ENCODE results near the gene DBNL. TPM values are rescaled to one million over a fixed set of nuclear protein-coding genes. Genes with fewer than 3 reads are reported as not detected.
A peak's percentile ranks its signal among the peaks of the same experiment; 100 is the strongest.

DBNL gene
- total RNA-seq, 1 donor from 2014 or later, result 85.0 TPM

GRCh38 chr7:44067064-44067951, 22.8 kb downstream of the DBNL start:
- Histone ChIP-seq H3K4me3 (ENCODE audit: insufficient read depth, low read depth, low read length) (no peak overlapping the region), H3K79me2 (ENCODE audit: insufficient read depth, low read length) (no peaks in the 10 kb centered on the region), H4K20me1 (ENCODE audit: insufficient read depth, low read length) (peaks cover 39% of the 10 kb centered on the region), H3K9ac (ENCODE audit: low read length) (no peak overlapping the region), H3K4me2 (ENCODE audit: low read length) (no peak overlapping the region), H3K27ac (ENCODE audit: low read depth, low read length) (no peak overlapping the region), H3K9me3 (ENCODE audit: insufficient read depth, low read depth, low read length) (no peaks in the 10 kb centered on the region), H3K27me3 (ENCODE audit: insufficient read depth, low read length) (peaks cover 3% of the 10 kb centered on the region), H3K36me3 (ENCODE audit: insufficient read depth, low read length) (no peaks in the 10 kb centered on the region), H3K4me1 (ENCODE audit: insufficient read depth, low read length) (peaks cover 8% of the 10 kb centered on the region), H2AFZ (ENCODE audit: low read depth, low read length) (no peak overlapping the region)
- no peak for FAIRE-seq
- no peaks in the 10 kb centered on the region for H3K9me3 Mint-ChIP-seq (ENCODE audit: unreplicated experiment)
- H3K27ac Mint-ChIP-seq (ENCODE audit: unreplicated experiment), result peak overlapping the region; percentile 19
- DNase-seq (ENCODE audit: low read depth), result no peak
- H3K27me3 Mint-ChIP-seq (ENCODE audit: low read depth, unreplicated experiment), result no peaks in the 10 kb centered on the region
- peaks cover 3% of the 10 kb centered on the region for H3K36me3 Mint-ChIP-seq (ENCODE audit: low read depth, unreplicated experiment)
- peaks cover 20% of the 10 kb centered on the region for H3K4me1 Mint-ChIP-seq (ENCODE audit: low read depth, unreplicated experiment)
- H3K4me3 Mint-ChIP-seq (ENCODE audit: unreplicated experiment), result no peak overlapping the region
- TF ChIP-seq CTCF (IDR thresholded peaks at IDR 0.05; ENCODE audit: insufficient read depth, low read depth, low read length) (no peak), EZH2 (IDR thresholded peaks at IDR 0.05; ENCODE audit: insufficient read depth, low read length) (no peak)

GRCh38 chr7:44068054-44068453, 23.6 kb downstream of the DBNL start:
- Histone ChIP-seq H2AFZ (ENCODE audit: low read depth, low read length) (no peak overlapping the region), H3K79me2 (ENCODE audit: insufficient read depth, low read length) (no peaks in the 10 kb centered on the region), H4K20me1 (ENCODE audit: insufficient read depth, low read length) (peaks cover 32% of the 10 kb centered on the region), H3K36me3 (ENCODE audit: insufficient read depth, low read length) (no peaks in the 10 kb centered on the region), H3K9me3 (ENCODE audit: insufficient read depth, low read depth, low read length) (no peaks in the 10 kb centered on the region), H3K4me1 (ENCODE audit: insufficient read depth, low read length) (peaks cover 15% of the 10 kb centered on the region), H3K27me3 (ENCODE audit: insufficient read depth, low read length) (peaks cover 3% of the 10 kb centered on the region), H3K4me2 (ENCODE audit: low read length) (no peak overlapping the region), H3K27ac (ENCODE audit: low read depth, low read length) (no peak overlapping the region), H3K4me3 (ENCODE audit: insufficient read depth, low read depth, low read length) (no peak overlapping the region), H3K9ac (ENCODE audit: low read length) (no peak overlapping the region)
- FAIRE-seq (no peak), DNase-seq (ENCODE audit: low read depth) (no peak)
- H3K36me3 Mint-ChIP-seq (ENCODE audit: low read depth, unreplicated experiment), result peaks cover 3% of the 10 kb centered on the region
- peaks cover 24% of the 10 kb centered on the region for H3K4me1 Mint-ChIP-seq (ENCODE audit: low read depth, unreplicated experiment)
- TF ChIP-seq CTCF (IDR thresholded peaks at IDR 0.05; ENCODE audit: insufficient read depth, low read depth, low read length) (no peak), EZH2 (IDR thresholded peaks at IDR 0.05; ENCODE audit: insufficient read depth, low read length) (no peak)
- H3K9me3 Mint-ChIP-seq (ENCODE audit: unreplicated experiment), result no peaks in the 10 kb centered on the region
- peak overlapping the region; percentile 47 for H3K27ac Mint-ChIP-seq (ENCODE audit: unreplicated experiment)
- no peak overlapping the region for H3K4me3 Mint-ChIP-seq (ENCODE audit: unreplicated experiment)
- no peaks in the 10 kb centered on the region for H3K27me3 Mint-ChIP-seq (ENCODE audit: low read depth, unreplicated experiment)

All from astrocyte (in vitro differentiated cells and primary cell).